ENCODE results near the gene UBE2E2.

The UBE2E2 gene

DNA sequence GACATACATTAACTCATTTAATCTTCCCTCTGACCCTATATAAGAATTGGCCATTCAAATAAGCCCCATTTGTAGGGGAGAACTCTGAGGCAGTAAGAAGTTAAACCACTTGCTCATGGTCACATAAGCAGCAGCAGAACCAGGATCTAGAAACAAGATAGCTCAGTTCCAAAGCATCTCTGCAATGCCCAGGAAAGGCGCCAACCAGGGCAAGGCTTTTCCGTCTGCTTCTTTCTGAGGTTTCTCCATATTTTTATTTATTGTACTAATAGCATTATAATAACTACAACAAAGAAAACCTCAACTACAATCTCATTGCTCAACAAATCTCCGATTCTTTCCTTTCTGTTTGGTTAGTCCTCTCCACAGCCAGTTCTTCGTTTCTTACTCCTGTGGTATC is 4.3 kb upstream of the UBE2E2 start:
- DNase-seq = no peak

DNA sequence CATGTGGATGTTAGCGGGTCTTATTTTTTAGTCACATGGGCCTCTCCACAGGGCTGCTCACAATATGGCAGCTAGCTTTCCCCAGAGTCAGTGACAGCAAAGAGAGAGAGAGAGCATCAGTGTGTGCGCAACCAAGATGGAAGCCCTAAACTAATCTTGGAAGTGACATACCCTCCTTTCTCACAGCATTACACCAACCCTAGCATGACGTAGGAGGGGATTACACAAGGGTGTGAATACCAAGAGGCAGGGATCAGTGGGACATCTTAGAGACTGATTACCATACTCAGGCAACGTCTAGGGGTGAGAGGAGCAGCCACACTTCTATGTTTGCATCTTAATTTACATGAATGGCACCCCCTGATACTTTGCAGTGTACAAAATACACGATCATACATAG is 3.5 kb upstream of the UBE2E2 start:
- no peak for DNase-seq

DNA sequence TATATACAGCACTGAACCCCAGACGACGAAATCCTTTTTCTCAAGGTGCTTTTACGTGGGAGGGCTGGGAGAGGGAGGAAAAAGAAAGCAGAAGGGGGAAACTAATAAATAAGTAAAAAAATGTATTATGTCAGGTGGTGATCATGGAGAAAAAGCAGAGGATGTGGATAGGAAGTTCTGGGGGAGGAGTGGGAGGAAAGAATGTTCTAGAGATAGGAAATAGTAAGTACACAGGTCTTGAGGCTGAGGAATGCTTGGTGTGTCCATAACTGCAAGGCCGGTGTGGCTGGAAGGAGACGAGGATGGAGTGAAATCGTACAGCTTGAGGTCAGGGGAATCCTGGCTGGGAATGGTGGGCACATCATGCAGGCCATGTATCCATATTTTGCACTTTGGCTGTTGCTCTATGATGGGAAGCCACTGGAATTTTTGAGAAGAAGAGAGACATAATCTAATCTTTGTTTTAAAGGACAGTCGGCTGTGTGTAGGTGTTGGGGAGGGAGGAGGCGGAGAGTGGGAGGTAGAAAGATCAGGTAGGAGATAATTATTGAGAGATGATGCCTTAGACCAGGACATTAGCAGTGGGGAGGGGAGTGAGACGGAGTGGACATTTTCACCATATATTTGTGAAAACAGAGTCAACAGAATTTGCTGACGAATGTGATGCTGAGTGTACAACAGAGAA is 1.8 kb upstream of the UBE2E2 start:
- DNase-seq = no peak

DNA sequence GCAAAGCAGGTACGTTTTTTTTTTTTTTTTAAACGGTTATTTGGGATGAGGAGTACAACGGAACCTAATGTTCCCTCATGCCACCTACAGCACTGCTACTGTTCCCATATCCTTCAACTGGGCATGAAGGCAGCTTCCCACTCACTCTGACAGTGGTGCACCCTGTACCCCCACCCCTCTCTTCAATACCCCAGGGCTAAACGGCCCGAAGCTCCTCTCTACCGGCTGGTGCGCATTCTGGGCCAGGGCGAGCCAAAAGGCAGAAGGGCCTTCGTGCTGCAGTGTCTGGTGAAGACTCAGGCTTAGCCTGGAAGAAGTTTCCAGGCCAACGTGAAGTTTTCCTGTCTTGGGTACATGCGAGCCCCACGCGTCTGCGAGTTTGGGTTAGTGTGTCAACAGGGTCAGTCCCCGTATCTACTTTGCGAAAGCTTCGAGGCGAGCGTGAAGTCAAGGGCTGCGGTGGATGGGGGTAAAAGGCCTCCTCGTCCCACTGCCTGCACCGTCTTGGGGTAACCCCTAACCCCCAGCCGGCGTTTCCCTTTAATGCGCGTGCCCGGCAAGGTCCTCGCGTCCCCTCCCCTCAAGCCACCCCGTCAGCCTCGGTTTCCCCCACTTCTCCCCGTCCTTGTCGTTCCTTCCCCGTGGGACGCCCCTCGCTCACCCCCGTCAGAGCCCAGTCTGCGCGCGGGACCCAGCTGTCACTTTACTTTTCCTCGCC is 765 bp upstream of the UBE2E2 start:
- DNase-seq = peak in 1 of 2 donors; percentile 32

DNA sequence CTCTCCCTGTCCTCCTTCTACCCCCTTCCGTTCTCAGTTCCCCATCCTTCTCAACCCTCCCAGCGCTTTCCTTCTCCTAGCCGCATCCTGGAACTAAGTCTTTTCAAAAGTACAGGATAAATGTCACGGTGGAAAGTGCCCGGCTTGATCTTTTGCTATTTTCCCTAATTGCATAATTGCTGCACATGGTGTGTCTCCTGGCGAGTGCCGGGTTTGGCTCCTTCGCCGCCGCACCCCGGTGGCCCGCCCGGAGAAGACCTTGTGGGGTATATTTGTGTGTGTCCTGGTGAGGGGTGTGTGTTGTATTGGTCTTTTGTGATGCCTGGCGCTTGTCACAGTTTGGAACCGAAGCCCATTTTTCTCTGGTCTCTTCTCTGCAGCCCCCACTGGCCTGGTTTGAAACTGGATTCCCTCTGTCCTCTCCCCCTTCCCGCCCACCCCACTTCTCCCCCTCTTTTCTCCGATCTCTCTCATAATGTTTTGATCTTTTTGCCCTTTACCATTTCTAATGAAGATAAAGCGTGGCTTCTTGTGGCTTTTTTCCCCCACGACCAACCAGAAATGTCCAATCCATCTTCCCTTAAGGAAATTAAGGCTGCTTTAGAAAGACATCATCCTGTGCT is 692 bp downstream of the UBE2E2 start:
- peak; percentile 41 to 42 for DNase-seq

DNA sequence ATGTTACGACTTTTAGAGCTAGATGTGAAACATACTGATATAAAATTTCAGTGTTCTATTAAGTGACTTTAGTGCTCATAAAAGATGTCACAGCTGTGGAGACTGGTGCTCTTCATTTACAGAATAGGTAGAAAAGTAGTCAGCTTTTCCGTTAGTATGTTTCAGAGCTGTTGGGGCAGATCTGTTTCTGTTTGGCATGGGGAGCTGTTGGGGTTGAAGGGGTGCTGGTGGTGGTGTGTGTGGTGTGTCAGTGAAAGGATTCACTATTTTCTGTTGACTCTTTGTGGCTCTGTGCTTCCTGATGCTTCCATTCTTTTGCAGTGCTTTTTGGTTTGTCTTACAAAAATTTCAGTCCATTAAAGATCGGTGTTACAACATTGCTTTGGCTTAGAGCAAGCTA is 3.2 kb downstream of the UBE2E2 start:
- DNase-seq = no peak

DNA sequence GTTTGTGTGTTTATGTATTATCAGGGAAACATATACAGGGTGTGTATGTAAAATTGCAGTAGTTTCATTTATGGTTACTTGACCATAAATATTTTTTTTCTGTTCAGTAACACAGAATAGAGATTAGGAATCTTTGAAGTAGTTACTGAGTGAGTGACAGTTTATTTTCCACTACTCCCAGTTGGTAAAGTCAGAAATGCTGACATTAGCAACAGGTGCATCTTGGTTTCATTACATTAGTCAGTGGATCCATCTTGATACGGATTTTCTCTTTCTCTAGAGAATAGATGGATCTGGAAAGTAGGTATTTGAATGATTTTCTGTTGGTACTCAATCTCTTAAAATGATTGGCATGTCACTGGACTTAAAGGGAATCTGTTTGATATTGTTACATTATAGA is 6.0 kb downstream of the UBE2E2 start:
- no peak for DNase-seq

DNA sequence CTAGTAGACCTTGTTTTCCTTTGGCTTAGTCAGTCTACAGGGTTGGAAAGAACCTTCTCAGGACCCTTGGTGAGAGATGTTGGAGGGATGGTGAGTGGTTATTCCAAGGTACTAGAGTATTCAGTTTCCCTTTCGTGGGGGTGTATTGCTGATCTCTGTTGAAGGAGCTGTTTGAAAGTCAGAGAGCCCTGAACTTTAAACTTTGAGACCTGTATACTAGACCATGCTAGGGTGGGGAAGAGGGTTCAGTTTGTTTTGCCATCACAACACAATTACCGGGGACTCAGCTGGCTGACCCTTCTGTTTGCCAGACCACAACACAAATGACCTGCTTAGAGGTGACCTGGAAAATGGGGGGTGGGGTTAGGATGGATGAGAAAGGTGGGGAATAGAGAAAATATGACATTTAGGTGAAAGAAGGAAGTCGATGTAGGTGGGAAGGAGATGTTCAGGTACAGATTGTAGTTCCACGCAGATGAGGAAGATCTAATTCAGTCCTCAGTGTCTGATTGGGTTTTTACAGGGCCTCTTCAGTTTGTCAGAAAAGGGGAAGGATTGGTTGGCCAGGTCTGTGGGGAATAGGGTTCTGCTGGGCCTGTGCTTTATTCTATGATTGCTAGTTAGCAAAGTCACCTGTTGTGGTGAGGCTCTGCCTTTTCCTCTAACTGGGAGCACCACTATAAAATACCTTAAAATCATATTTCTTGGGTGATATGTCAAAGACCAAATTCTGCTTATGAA is 6.8 kb downstream of the UBE2E2 start:
- DNase-seq = no peak

DNA sequence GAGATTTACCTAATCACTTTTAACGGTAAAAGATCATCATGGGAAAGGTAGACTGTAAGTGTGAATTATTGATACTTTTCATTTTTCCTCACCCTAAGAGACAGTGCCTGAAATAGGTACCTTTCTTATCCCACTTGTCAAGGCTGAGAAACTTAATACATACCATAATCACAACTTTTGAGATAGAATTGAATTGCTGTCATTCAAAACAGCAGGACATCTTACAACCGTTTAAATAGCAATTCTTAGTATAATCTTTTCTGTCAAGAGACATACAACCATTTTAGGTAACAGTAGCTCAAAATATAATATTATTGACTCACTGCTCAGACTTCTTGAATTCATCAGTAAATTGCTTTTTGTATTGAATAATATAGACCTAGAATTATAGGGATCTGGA is 10.7 kb downstream of the UBE2E2 start:
- DNase-seq = no peak

DNA sequence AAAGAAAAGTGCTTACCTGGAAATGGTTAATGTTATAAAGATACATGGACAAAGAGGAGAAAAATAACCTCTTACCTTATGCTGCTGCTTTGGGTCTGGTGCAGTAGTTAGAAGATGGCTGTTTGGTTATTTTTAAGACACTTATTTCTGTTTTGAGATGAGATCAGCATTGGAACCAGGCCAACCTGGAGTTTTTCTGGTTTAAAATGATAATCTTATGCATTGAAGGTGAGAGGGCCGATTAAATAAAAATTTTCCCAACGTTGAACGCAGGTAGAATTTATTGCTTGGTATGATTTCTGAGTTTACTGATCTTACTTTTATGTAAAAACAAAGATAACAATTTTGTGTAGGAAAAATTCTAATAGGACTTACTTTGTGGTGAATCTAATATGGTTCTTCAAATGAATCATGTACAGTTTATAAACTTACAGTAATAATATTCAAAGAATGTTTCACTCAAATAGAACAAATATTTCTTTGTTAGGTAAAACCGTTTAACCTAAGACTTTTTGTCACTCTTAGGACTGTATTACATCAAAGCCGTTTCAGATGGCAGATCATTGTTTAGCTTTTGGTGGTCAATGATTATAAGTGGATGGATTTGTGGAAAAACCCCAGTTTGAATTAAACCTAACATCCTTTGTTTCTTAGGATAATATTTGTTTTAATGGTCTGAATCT is 14.9 kb downstream of the UBE2E2 start:
- DNase-seq = no peak

DNA sequence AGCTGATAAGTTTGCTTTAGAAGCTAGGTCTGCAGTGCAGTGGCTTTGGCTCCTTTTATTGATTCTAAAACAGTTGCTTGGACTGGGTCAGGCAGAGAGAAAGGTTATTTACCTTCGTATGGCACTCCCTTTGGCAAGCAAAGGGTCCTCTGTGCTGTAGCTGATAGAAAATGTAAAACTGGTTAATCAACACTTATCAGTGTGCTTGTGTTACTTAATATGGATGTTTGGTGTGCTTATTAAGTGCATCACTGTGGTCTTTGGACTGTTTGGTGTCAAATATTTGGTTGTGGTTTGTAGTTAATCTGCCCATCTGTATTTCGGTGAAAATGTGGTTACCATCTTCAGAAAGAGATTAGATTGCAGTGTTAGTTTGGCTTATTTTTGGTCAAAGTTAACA is 16.0 kb downstream of the UBE2E2 start:
- DNase-seq = no peak

DNA sequence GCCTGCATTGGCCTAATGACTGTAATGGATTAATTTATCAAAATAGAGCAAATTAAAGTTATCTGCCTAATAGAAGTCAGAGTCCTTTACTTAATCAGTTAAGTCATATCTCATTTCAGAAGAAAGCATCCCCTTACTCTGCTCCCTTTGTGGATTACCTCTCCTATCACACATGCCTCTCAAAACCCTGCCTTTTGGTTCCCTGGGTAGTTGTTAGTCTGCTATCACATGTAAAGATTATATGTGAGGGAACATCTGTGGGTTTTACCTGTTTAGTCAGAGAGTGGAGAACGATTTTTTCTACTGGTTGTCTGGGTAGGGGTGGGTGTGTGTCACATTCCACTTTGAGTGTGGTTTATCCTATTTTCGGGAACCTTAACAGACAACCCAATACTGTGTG is 16.4 kb downstream of the UBE2E2 start:
- no peak for DNase-seq

DNA sequence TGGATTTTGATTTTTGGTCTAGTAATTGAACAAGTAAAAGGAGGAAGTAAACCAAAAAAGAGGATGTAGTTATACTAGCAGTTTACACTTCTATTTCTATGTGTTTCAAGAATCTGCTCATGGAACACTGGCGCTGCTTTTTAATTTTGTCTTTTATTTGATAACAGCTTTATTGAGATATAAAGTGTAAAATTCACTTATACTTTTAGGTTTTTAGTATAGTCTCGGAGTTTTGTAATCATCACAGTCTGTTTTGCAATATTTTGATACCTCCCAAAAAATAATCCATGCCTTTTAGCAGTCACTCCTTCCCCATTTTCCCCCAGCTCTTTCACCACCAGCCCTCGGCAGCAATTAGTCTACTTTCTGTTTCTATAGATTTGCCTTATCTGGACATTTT is 18.0 kb downstream of the UBE2E2 start:
- DNase-seq = peak; percentile 60 to 79

DNA sequence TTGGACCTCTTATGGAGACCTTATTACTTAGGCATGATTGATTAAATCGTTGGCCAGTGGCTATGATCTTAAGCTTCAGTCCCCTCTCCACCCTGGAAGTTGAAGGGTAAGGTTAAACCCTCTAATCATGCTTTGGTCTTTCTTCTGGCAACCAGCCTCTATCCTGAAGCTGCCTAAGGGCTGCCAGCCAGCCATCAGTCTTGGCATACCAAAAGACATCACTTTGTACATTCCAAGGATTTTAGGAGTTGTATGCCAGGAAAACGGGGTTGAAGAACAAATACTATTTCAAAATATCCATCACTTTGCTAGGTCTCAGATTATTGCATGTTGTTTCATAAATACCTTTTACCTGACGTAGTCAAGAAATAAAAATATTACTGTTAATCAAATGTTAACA is 28.9 kb downstream of the UBE2E2 start:
- no peak for DNase-seq

DNA sequence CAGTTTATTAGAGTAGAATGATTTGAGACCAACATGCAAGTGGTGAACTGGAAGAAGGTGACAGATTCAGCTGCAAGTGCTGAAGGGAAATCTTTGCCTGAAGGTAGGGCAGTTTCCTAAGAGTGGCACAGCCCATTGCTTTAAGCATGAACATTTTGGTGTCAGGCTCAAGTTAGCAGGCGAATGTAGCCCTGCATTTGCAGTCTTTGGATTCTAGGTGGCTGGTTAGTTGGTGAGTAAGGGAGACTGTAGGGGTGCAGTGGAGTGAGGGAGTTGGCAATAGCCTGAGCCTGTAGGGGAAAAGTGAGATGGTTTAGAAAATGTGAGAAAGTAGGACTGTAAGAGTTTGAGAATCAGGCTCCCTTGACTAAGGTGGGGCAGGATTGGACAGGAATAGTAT is 29.7 kb downstream of the UBE2E2 start:
- no peak for DNase-seq

DNA sequence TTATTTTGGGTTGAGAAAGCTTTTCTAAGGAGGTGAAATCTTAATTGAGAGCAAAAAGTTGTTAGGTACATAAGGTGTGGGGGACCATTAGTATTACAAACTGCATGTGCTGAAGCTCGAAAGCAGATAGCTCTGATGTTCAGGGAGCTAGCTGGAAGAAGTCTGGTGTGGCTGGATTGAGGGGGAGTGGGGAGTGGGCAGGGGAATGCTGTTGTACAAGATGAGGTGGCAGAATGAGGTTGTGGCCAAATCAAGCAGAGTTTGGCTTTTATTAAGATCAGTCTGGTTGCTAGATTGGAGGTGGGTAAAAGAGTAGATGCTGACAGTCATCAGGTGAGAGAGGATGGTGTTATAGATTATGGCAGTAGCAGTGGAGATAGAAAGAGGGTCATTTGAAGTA is 32.1 kb downstream of the UBE2E2 start:
- no peak for DNase-seq

DNA sequence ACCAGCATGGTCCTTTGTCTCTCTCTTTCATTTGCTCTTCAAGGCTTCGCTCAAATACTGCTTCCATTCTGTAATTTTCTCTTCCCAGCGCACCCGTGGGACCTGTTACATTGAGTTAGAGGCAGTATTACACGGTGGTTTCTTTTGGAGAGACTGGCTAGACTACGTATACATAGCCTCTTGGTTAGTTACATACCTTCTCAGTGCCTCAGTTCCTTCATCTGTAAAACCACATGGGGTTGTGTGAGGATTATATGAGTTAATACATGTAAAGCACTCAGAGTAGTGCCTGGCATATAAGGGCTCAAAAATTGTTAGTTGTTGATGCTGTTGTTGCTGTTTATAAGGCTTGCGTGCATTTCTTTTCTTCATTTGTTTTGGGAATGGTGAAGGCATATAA is 33.8 kb downstream of the UBE2E2 start:
- no peak for DNase-seq

DNA sequence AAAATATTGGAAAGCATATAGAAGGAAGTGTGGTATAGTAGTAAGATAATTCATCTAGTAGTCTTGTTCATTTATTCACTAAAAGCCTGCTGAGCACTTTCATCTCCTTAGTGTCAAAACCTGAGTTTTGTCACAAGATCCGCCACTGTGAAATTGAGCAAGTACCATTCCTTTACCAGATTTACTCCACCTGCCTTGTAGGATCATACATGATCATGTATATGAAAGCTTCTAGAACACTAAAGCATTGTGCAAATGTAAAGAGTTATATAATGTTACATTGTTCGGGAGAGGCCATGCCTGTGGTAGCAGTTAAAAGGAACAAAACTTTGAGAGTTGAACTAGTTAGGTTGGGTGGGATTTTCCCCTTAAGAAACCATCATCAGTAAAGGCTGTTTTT is 35.0 kb downstream of the UBE2E2 start:
- DNase-seq = no peak

DNA sequence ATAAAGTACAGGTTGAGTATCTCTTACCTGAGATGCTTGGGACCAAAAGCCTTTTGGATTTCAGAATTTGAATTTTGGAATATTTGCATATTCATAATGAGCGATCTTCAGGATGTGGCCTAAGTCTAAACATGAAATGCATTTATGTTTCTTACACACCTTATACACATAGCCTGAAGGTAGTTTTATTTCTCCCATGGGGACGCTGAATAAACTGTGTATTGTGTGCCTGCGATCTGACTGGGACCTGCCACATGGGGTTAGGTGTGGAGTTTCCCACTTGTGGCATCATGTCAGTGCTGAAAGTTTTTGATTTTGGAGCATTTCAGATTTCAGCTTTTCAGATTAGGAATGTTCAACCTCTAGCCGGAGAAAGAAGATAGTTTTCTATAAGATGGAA is 35.5 kb downstream of the UBE2E2 start:
- no peak for DNase-seq

DNA sequence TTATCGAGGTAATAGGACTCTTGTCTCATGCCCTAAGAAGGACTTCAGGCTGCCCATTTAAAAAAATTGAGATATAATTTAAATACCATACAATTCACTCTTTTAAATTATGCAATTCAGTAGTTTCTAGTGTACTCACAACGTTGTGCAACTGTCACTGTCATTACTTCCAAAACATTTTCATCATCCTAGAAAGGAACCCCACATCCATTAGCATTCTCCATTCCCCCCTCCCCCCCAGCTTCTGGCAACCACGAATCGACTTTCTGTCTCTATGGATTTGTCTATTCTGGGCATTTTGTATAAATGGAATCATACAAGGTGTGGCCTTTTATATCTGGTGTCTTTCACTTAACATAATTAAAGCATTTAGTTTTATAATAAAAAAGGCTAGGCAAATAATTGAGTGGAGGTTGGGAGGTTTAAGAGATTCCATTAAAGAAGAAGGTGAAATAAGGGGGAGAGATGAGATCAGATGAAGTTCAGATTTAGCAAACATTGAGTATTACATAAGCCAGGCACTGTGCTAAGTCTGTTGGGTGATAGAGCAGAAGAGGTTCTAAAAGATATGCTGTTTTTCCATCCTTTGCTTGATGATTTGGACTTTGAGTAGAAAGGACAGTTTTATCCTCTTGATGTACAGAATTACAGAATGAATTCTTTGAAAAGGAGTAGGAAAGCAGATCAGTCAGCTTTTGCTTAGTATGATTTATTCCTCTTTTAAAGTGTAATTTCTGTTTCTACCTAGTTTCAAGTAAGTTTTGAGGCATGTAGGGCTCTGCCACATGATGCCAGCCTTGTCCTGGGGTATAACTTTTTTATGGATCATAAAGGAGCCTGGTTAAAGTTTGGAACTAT is 36.3 kb downstream of the UBE2E2 start:
- DNase-seq = peak in 1 of 2 donors; percentile 42

DNA sequence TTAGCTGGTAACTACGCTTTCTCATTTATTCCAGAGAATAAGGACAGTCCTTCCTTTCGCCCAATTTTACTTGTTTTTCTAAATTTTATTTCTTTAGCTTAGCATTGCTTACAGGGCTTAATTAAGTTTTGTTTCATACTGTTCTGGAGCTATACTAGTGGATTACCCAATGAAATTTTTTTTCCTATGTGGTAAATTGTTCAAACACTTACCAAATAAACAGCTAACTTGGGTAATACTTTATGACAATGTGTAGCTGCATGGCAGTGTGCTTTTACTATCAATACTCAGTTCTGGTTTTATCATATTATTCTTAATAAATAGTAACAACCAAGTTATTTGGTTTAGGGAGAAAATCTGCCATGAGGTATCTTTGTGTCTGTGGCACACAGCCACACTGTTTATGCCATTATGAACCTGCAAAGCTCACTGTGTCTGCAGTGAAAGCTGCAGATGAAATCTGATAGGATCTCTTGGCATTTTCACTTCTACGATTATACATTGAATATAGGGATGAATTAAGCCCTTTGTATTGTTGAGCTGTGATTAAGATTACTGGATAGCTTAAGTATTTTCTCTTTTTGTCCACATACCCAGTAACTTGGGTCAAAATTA is 37.2 kb downstream of the UBE2E2 start:
- peak in 1 of 2 donors; percentile 72 for DNase-seq

Measured in inflammatory macrophage (primary cell).